Vagina (tissue), 2 donors: ENCODE measurements around the gene SERPINB12. TPM values are rescaled to one million over a fixed set of nuclear protein-coding genes. Genes with fewer than 3 reads are reported as not detected.

Experiments
- DNase-seq, 2 donors: peaks; one replicate each; pipeline ENCODE4 v3.0.0-alpha.2; 2017; ENCODE audit errors: extremely low spot score in 2 of 2
- H3K27ac ChIP-seq: fragments of 200-600 bp; sonication (generic); one replicate; pipeline ENCODE4 v1.5.1; 2019
- H3K27me3 ChIP-seq: fragments of 200-600 bp; sonication (generic); one replicate; pipeline ENCODE4 v1.5.1; 2019
- H3K36me3 ChIP-seq, 2 donors: fragments of 200-600 bp; sonication (generic); one replicate each; pipeline ENCODE4 v1.5.1; 2017 to 2019
- H3K4me1 ChIP-seq: fragments of 200-600 bp; sonication (generic); one replicate; pipeline ENCODE4 v1.5.1; 2019
- H3K4me3 ChIP-seq, 2 donors: fragments of 200-600 bp; sonication (generic); 1 replicate in 1 of 2; 2 replicates in 1 of 2; pipeline ENCODE4 v1.5.1; 2016 to 2019
- H3K9me3 ChIP-seq: fragments of 200-600 bp; sonication (generic); one replicate; pipeline ENCODE4 v1.5.1; 2019
- CTCF ChIP-seq, 3 experiments: fragments of 450-650 bp in 2 of 3; fragments of 200-600 bp in 1 of 3; sonication (generic) in 1 of 3; IDR thresholded peaks; one replicate each; pipeline ENCODE4 v1.5.1; 2017 to 2019; ENCODE audit warnings: antibody characterized with exemption in 3 of 3, mild to moderate bottlenecking in 2 of 3, moderate library complexity in 2 of 3
- POLR2A ChIP-seq, 2 donors: fragments of 450-650 bp; IDR thresholded peaks; one replicate each; pipeline ENCODE4 v1.6.1; 2017; ENCODE audit warnings: antibody characterized with exemption in 2 of 2, mild to moderate bottlenecking in 2 of 2, moderate library complexity in 2 of 2
- POLR2AphosphoS5 ChIP-seq, 2 donors: sonication (generic); formaldehyde crosslinking; IDR thresholded peaks; one replicate each; pipeline ENCODE4 v1.9.0; 2017; ENCODE audit warnings: antibody characterized with exemption in 2 of 2, mild to moderate bottlenecking in 2 of 2, low read depth in 1 of 2; ENCODE audit not compliant: insufficient read depth in 1 of 2
- intact Hi-C: fragments of 100-400 bp; cut with DNase I; formaldehyde crosslinking; loops from one replicate; pipeline ENCODE4 v1.15.1; 2023
- total RNA-seq: library from RNA; depleted of rRNA; stranded (reverse); fragments of >200 nt; gene quantifications from one replicate; pipeline ENCODE4 v1.2.3, GENCODE V29; 2016

Gene SERPINB12
- total RNA-seq, 1 donor from 2014 or later: 20.1 TPM

- intact Hi-C loops: no loop called here
- Histone ChIP-seq H3K9me3 (no peaks in the 10 kb centered on the region), H3K27me3 (no peaks in the 10 kb centered on the region), H3K4me1 (peaks cover 10% of the 10 kb centered on the region), H3K36me3 (no peaks in the 10 kb centered on the region), H3K4me3 (no peak overlapping the region), H3K27ac (peak overlapping the region; percentile 59)
- TF ChIP-seq CTCF (IDR thresholded peaks at IDR 0.05) (no peak), POLR2A (IDR thresholded peaks at IDR 0.05) (no peak), POLR2AphosphoS5 (IDR thresholded peaks at IDR 0.05; ENCODE audit: insufficient read depth in 1 of 2, low read depth in 1 of 2) (no peak)
- DNase-seq: no peak
Measured at GRCh38 chr18:63585988-63586387, 43.8 kb downstream of the SERPINB12 start.

GRCh38 chr18:63586431-63586830, 44.3 kb downstream of the SERPINB12 start:
- Histone ChIP-seq H3K27ac (no peak overlapping the region), H3K4me3 (no peak overlapping the region), H3K36me3 (no peaks in the 10 kb centered on the region), H3K27me3 (no peaks in the 10 kb centered on the region), H3K4me1 (peaks cover 10% of the 10 kb centered on the region), H3K9me3 (no peaks in the 10 kb centered on the region)
- no peak for TF ChIP-seq POLR2AphosphoS5 (IDR thresholded peaks at IDR 0.05; ENCODE audit: insufficient read depth in 1 of 2, low read depth in 1 of 2)
- no peak for TF ChIP-seq CTCF (IDR thresholded peaks at IDR 0.05)
- intact Hi-C loops: no loop called here
- DNase-seq: no peak

GRCh38 chr18:63586966-63587365, 44.8 kb downstream of the SERPINB12 start, which contains the start of gene SERPINB13:
Gene SERPINB13, plus strand, starts transcription at chr18:63587343. Its CDS starts 1,325 bp downstream, at chr18:63588668.
- Histone ChIP-seq H3K9me3 (no peaks in the 10 kb centered on the region), H3K27me3 (no peaks in the 10 kb centered on the region), H3K27ac (no peak within 1 kb of the TSS), H3K4me1 (peaks cover 10% of the 10 kb centered on the region), H3K36me3 (no peaks in the 10 kb centered on the region), H3K4me3 (peak within 1 kb of the TSS in 1 of 2 donors; percentile 30)
- intact Hi-C loops: no loop called here
- DNase-seq: no peak
- TF ChIP-seq CTCF (IDR thresholded peaks at IDR 0.05) (no peak), POLR2A (IDR thresholded peaks at IDR 0.05) (no peak), POLR2AphosphoS5 (IDR thresholded peaks at IDR 0.05; ENCODE audit: insufficient read depth in 1 of 2, low read depth in 1 of 2) (no peak)

GRCh38 chr18:63588909-63589308, 46.7 kb downstream of the SERPINB12 start:
- H3K4me1 ChIP-seq: peaks cover 7% of the 10 kb centered on the region
- TF ChIP-seq POLR2A (IDR thresholded peaks at IDR 0.05) (no peak), POLR2AphosphoS5 (IDR thresholded peaks at IDR 0.05; ENCODE audit: insufficient read depth in 1 of 2, low read depth in 1 of 2) (no peak), CTCF (IDR thresholded peaks at IDR 0.05) (no peak)
- intact Hi-C loops: no loop called here
- H3K9me3 ChIP-seq: no peaks in the 10 kb centered on the region
- H3K27ac ChIP-seq: no peak overlapping the region
- no peak for DNase-seq
- peak overlapping the region in 1 of 2 donors; percentile 30 for H3K4me3 ChIP-seq
- no peaks in the 10 kb centered on the region for H3K36me3 ChIP-seq
- H3K27me3 ChIP-seq: no peaks in the 10 kb centered on the region

- H3K4me1 ChIP-seq: no peaks in the 10 kb centered on the region
- no peak for DNase-seq
- H3K36me3 ChIP-seq: no peaks in the 10 kb centered on the region
- H3K4me3 ChIP-seq: no peak overlapping the region
- intact Hi-C loops: no loop called here
- H3K27me3 ChIP-seq: no peaks in the 10 kb centered on the region
- H3K9me3 ChIP-seq: no peaks in the 10 kb centered on the region
- no peak overlapping the region for H3K27ac ChIP-seq
- TF ChIP-seq POLR2AphosphoS5 (IDR thresholded peaks at IDR 0.05; ENCODE audit: insufficient read depth in 1 of 2, low read depth in 1 of 2) (no peak), CTCF (IDR thresholded peaks at IDR 0.05) (no peak), POLR2A (IDR thresholded peaks at IDR 0.05) (no peak)
Measured at GRCh38 chr18:63590373-63590772, 48.2 kb downstream of the SERPINB12 start.
